Measurements from ENCODE around the gene AKAP9. TPM values are rescaled to one million over a fixed set of nuclear protein-coding genes. Genes with fewer than 3 reads are reported as not detected.

AKAP9 gene
- total and polyA plus RNA-seq, 9 of the 15 experiments (the other 6 are each of a cell fraction or from before 2014, with no cell fraction given), result 25.5 to 80.9 (median 46.3) TPM

- Histone ChIP-seq H2AFZ (ENCODE audit: low read depth, low read length) (no peak overlapping the region), H3K9me3 (replicated peaks; ENCODE audit: control insufficient read depth, insufficient read depth, low read depth, low read length) (no peaks in the 10 kb centered on the region), H4K20me1 (replicated peaks; ENCODE audit: control insufficient read depth, insufficient read depth, low read length) (peaks cover 3% of the 10 kb centered on the region; the same call in 1 of the 2 replicates), H3K9ac (ENCODE audit: insufficient read depth in 1 of 2, low read depth in 2 of 2, low read length in 2 of 2) (no peak overlapping the region), H3K36me3 (ENCODE audit: control insufficient read depth, insufficient read depth, low read length) (no peaks in the 10 kb centered on the region), H3K27ac (ENCODE audit: extremely low read depth, low read depth, low read length) (no peak overlapping the region), H3K4me3 (no peak overlapping the region), H3K4me2 (ENCODE audit: insufficient read depth, low read length) (no peak overlapping the region), H3K79me2 (ENCODE audit: control insufficient read depth, insufficient read depth, low read length) (peaks cover 26% of the 10 kb centered on the region), H3K9me1 (ENCODE audit: control insufficient read depth, insufficient read depth, low read length) (no peaks in the 10 kb centered on the region), H3K4me1 (replicated peaks in 1 of 2; ENCODE audit: control insufficient read depth in 2 of 2, insufficient read depth in 2 of 2, low read length in 2 of 2) (peaks cover 10 to 20% of the 10 kb centered on the region in 2 experiments; a peak in 3 of 5 replicates), H3K27me3 (ENCODE audit: control insufficient read depth in 2 of 2, insufficient read depth in 2 of 2, low read length in 2 of 2) (no peaks in the 10 kb centered on the region)
- no peak for DNase-seq (ENCODE audit: extremely low read depth in 1 of 4, low spot score in 3 of 4)
- WGBS (ENCODE audit: insufficient coverage, low coverage, missing lambda C conversion rate), result 28% methylated on average over 2 of the region's 2 CpGs
- intact Hi-C loops (cut with micrococcal nuclease), result no loop called here
- ChIA-PET CTCF (ENCODE audit: low intra/inter-chr PET ratio) (no interaction called here), POLR2A (interaction anchor here (1.0 kb wide), 1 partner anchor 274 kb away, joined by 3 read pairs; no protein-coding TSS in a partner anchor)
- TF ChIP-seq ZSCAN32 (CRISPR knock-in tag; IDR thresholded peaks at IDR 0.05) (no peak), HMBOX1 (IDR thresholded peaks at IDR 0.05) (peak; percentile 69), DACH1 (IDR thresholded peaks at IDR 0.05; ENCODE audit: partially characterized antibody) (peak; percentile 55), HNRNPK (IDR thresholded peaks at IDR 0.05; ENCODE audit: low read depth, low read length, poor library complexity, severe bottlenecking) (no peak), MECOM (CRISPR knock-in tag; IDR thresholded peaks at IDR 0.05) (no peak)
- TF ChIP-seq, protein P1, sequence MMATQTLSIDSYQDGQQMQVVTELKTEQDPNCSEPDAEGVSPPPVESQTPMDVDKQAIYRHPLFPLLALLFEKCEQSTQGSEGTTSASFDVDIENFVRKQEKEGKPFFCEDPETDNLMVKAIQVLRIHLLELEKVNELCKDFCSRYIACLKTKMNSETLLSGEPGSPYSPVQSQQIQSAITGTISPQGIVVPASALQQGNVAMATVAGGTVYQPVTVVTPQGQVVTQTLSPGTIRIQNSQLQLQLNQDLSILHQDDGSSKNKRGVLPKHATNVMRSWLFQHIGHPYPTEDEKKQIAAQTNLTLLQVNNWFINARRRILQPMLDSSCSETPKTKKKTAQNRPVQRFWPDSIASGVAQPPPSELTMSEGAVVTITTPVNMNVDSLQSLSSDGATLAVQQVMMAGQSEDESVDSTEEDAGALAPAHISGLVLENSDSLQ (IDR thresholded peaks at IDR 0.05), result 0 out of 2 replicates have a peak, but pooled peaks have one; percentile 21
- TF ChIP-seq, protein P2, sequence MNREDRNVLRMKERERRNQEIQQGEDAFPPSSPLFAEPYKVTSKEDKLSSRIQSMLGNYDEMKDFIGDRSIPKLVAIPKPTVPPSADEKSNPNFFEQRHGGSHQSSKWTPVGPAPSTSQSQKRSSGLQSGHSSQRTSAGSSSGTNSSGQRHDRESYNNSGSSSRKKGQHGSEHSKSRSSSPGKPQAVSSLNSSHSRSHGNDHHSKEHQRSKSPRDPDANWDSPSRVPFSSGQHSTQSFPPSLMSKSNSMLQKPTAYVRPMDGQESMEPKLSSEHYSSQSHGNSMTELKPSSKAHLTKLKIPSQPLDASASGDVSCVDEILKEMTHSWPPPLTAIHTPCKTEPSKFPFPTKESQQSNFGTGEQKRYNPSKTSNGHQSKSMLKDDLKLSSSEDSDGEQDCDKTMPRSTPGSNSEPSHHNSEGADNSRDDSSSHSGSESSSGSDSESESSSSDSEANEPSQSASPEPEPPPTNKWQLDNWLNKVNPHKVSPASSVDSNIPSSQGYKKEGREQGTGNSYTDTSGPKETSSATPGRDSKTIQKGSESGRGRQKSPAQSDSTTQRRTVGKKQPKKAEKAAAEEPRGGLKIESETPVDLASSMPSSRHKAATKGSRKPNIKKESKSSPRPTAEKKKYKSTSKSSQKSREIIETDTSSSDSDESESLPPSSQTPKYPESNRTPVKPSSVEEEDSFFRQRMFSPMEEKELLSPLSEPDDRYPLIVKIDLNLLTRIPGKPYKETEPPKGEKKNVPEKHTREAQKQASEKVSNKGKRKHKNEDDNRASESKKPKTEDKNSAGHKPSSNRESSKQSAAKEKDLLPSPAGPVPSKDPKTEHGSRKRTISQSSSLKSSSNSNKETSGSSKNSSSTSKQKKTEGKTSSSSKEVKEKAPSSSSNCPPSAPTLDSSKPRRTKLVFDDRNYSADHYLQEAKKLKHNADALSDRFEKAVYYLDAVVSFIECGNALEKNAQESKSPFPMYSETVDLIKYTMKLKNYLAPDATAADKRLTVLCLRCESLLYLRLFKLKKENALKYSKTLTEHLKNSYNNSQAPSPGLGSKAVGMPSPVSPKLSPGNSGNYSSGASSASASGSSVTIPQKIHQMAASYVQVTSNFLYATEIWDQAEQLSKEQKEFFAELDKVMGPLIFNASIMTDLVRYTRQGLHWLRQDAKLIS (CRISPR knock-in tag; IDR thresholded peaks at IDR 0.05), result no peak
- FAIRE-seq, result no peak
- no peak for ATAC-seq
- in situ Hi-C loops (cut with MboI), result loop anchor here (10.0 kb wide), 1 partner anchor 297 kb away; no protein-coding TSS in a partner anchor
- no TSS peak for BruUV-seq (replicated peaks)
Measured at GRCh38 chr7:92137557-92137956, 196.9 kb downstream of the AKAP9 start.
